Measurements from ENCODE around the gene CIB4.

The CIB4 gene

DNA sequence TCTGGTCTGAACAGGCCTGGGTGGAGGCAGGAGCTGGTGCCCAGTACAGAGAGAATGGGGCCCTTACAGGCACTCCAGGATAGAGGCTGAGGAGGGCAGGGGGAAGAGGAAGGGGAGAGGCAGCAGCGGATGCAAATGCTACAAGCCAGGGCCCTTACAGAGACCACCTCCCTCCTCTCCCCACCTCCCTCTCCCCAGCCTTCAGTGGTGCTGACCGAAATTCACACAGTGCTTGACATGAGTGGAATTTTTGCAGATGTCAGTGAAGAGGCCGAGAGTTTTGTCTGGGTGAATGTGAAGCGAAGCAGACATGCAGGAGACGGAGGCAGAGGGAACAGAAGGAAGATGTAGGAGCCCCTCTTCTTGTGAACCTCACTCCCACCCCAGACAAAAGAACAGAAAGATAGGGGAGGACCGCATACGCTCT, 31.9 kb downstream of the CIB4 start:
- no peak overlapping the region for H3K4me3 ChIP-seq (ENCODE audit: low read length)
- H3K4me2 ChIP-seq (ENCODE audit: low read length): no peak overlapping the region
- no peaks in the 10 kb centered on the region for H3K9me3 ChIP-seq (replicated peaks; ENCODE audit: low read length)
- H3K9ac ChIP-seq (ENCODE audit: low read depth, low read length): no peak overlapping the region
- peaks cover 78% of the 10 kb centered on the region for H3K27me3 ChIP-seq (ENCODE audit: control insufficient read depth, insufficient read depth, low read length)
- H3K4me1 ChIP-seq (ENCODE audit: control insufficient read depth, insufficient read depth, low read length): no peaks in the 10 kb centered on the region
- H3K36me3 ChIP-seq (ENCODE audit: insufficient read depth, low read length): no peaks in the 10 kb centered on the region

DNA sequence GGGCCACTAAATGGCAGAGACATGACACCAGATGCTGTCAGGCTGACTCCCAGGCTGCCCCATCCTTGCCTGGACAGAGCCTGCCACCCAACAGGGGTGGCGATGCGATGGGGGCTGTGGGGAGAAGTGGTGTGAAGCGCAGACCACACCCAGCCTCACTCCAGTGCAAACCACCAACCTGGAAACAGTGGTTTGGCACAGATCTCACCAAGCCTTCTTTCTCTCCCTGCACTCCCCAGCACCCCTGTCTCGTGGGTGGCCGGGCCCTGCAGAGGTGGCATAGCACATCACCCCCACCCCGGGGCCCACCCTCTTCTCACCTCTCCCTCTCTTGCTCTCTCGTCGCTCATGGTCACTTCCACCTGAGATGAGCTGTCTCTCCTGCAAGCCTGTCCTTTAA, 32.6 kb downstream of the CIB4 start:
- H3K27me3 ChIP-seq (ENCODE audit: control insufficient read depth, insufficient read depth, low read length): peaks cover 73% of the 10 kb centered on the region
- H3K4me1 ChIP-seq (ENCODE audit: control insufficient read depth, insufficient read depth, low read length): no peaks in the 10 kb centered on the region
- no peaks in the 10 kb centered on the region for H3K9me3 ChIP-seq (replicated peaks; ENCODE audit: low read length)
- no peak overlapping the region for H3K4me2 ChIP-seq (ENCODE audit: low read length)
- no peaks in the 10 kb centered on the region for H3K36me3 ChIP-seq (ENCODE audit: insufficient read depth, low read length)
- no peak overlapping the region for H3K4me3 ChIP-seq (ENCODE audit: low read length)
- no peak overlapping the region for H3K9ac ChIP-seq (ENCODE audit: low read depth, low read length)

DNA sequence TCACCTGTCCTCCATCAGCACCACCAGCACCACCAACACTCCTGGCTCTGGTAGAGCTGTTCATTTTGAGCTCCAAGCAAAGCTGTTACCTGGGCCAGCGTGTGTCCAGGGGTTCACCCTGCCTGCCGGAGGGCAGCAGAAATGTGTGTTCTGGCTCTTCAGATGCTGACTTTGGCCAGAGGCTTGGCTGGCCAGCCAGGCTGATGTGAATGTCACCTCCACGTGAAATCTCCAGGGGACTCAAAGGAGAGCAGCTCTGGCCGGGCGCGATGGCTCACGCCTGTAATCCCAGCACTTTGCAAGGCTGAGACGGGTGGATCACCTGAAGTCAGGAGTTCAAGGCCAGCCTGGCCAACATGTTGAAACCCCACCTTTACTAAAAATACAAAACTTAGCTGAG, 33.5 kb downstream of the CIB4 start:
- no peaks in the 10 kb centered on the region for H3K4me1 ChIP-seq (ENCODE audit: control insufficient read depth, insufficient read depth, low read length)
- H3K27me3 ChIP-seq (ENCODE audit: control insufficient read depth, insufficient read depth, low read length): peaks cover 66% of the 10 kb centered on the region
- no peak overlapping the region for H3K4me2 ChIP-seq (ENCODE audit: low read length)
- no peaks in the 10 kb centered on the region for H3K36me3 ChIP-seq (ENCODE audit: insufficient read depth, low read length)
- H3K4me3 ChIP-seq (ENCODE audit: low read length): no peak overlapping the region
- no peaks in the 10 kb centered on the region for H3K9me3 ChIP-seq (replicated peaks; ENCODE audit: low read length)
- no peak overlapping the region for H3K9ac ChIP-seq (ENCODE audit: low read depth, low read length)

DNA sequence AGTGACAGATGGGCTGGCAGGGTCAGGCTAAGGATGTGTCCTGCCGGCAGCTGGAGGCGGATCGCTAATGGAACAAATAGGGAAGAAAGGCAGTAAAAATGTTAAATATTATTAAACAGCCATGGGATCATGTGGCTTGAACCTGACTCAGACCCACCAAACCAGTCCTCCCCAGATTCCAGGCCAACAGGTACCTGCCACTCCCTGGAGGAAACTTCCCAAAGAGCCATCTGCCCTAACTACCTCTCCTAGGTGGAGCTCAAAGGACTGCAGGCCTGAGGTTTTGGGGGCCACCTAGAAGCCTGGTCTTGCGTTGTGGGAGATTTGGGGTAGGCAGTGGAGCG, 34.3 kb downstream of the CIB4 start:
- H3K9ac ChIP-seq (ENCODE audit: low read depth, low read length): no peak overlapping the region
- no peaks in the 10 kb centered on the region for H3K9me3 ChIP-seq (replicated peaks; ENCODE audit: low read length)
- peaks cover 66% of the 10 kb centered on the region for H3K27me3 ChIP-seq (ENCODE audit: control insufficient read depth, insufficient read depth, low read length)
- H3K36me3 ChIP-seq (ENCODE audit: insufficient read depth, low read length): no peaks in the 10 kb centered on the region
- H3K4me2 ChIP-seq (ENCODE audit: low read length): no peak overlapping the region
- H3K4me3 ChIP-seq (ENCODE audit: low read length): no peak overlapping the region
- H3K4me1 ChIP-seq (ENCODE audit: control insufficient read depth, insufficient read depth, low read length): no peaks in the 10 kb centered on the region

DNA sequence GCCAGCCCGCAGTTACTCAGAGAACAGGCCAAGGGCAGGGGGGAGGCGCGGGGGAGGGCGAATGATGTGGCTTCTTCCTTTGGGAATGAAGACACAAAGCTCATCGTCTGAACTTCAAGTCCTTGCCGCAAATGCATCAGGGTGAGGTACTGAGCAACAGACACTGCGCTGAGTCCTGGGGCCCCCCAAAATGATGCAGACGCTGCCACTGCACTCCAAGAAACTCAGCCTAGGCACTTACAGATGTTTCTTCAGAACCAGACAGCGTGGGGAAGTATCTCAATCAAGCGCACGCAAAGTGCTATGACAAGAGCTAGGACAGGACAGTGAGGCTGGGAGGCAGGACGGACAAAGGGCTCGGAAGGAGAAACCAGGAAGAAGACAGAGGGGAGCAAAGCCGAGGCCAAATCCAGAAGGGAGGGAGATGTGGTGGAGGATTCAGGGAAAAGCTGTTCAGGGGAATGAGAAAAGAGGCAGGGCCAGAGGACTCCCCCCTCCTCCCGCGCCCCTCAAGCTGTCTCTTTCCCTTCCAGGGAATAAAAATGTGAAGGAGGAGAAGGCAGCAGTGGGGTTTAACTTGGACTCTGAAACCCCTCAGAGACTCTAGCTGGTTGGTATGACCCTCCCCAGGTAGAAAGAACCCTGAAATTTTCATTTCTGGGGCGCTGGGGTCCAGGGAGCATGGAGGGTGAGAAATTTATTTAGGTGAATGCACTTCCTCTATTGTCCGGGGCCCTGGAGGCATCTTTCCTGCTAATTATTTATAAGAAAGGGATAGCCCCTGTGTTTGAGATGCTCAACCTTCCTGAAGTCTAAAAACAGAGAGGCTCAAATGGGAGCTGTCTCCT, 34.9 kb downstream of the CIB4 start:
- Histone ChIP-seq H3K4me3 (ENCODE audit: low read length) (no peak overlapping the region), H3K27me3 (ENCODE audit: control insufficient read depth, insufficient read depth, low read length) (peaks cover 66% of the 10 kb centered on the region), H3K4me1 (ENCODE audit: control insufficient read depth, insufficient read depth, low read length) (no peaks in the 10 kb centered on the region)

DNA sequence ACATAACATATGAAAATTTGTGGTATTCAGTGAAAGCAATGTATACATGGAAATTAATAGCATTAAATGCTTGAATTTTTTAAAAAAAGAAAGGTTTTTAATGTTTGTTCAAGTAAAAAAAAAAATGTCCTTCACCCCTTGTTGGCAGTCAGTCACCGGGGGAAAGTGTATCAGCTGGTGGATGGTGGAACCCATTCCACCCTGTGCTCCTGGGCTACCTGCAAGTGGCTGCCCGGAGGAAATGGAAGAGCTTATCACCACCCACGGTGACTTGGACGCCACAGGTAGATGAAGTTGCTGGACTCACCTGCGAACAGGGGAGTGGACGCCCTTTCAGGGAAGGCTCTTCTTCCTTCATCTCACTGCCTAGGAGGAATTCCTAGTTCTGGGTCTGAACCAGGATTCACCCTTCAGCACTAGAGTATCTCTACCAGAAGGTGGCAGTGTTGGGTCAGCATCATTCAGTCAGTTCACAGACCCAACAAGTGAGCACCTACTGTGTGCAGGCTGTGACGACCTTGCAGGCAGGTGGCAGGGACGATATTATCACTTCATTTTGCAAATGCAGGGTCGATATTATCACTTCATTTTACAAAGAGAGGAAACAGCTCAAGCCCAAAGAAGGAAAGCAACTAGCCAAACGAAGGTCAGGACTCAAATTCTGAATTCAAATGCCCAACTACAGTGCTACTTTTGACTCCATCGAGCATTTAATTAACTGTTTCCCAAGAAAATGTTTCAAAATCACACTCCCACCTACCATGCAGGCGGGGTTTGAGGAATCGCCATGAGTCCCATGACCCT, 35.8 kb downstream of the CIB4 start:
- Histone ChIP-seq H3K9ac (ENCODE audit: low read depth, low read length) (no peak overlapping the region), H3K36me3 (ENCODE audit: insufficient read depth, low read length) (no peaks in the 10 kb centered on the region), H3K9me3 (replicated peaks; ENCODE audit: low read length) (no peaks in the 10 kb centered on the region), H3K4me2 (ENCODE audit: low read length) (no peak overlapping the region), H3K4me3 (ENCODE audit: low read length) (no peak overlapping the region), H3K4me1 (ENCODE audit: control insufficient read depth, insufficient read depth, low read length) (no peaks in the 10 kb centered on the region), H3K27me3 (ENCODE audit: control insufficient read depth, insufficient read depth, low read length) (peaks cover 58% of the 10 kb centered on the region)

More for the DNA sequence above, 34.9 kb downstream of the CIB4 start:
- H3K36me3 ChIP-seq (ENCODE audit: insufficient read depth, low read length): no peaks in the 10 kb centered on the region
- H3K9me3 ChIP-seq (replicated peaks; ENCODE audit: low read length): no peaks in the 10 kb centered on the region
- no peak overlapping the region for H3K4me2 ChIP-seq (ENCODE audit: low read length)
- H3K9ac ChIP-seq (ENCODE audit: low read depth, low read length): no peak overlapping the region

DNA sequence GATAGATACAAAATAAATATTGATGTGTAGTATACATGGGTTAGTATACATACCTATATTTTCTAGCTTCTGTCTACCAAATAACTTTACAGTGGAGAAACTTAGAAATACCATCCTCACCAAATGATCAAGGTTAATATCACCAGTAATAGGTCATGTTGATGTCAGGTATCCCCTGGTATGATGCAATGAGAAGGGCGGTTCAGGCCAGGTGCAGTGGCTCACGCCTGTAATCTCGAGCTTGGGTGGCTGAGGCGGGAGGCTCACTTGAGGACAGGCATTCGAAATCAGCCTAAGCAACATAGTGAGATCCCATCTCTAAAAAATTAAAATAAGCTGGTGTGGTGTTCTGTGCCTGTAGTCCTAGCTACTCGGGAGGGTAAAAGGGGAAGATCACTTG, 38.6 kb downstream of the CIB4 start:
- no peaks in the 10 kb centered on the region for H3K4me1 ChIP-seq (ENCODE audit: control insufficient read depth, insufficient read depth, low read length)
- H3K4me3 ChIP-seq (ENCODE audit: low read length): no peak overlapping the region
- no peaks in the 10 kb centered on the region for H3K36me3 ChIP-seq (ENCODE audit: insufficient read depth, low read length)
- H3K9ac ChIP-seq (ENCODE audit: low read depth, low read length): no peak overlapping the region
- peaks cover 51% of the 10 kb centered on the region for H3K27me3 ChIP-seq (ENCODE audit: control insufficient read depth, insufficient read depth, low read length)
- H3K9me3 ChIP-seq (replicated peaks; ENCODE audit: low read length): no peaks in the 10 kb centered on the region
- H3K4me2 ChIP-seq (ENCODE audit: low read length): no peak overlapping the region

DNA sequence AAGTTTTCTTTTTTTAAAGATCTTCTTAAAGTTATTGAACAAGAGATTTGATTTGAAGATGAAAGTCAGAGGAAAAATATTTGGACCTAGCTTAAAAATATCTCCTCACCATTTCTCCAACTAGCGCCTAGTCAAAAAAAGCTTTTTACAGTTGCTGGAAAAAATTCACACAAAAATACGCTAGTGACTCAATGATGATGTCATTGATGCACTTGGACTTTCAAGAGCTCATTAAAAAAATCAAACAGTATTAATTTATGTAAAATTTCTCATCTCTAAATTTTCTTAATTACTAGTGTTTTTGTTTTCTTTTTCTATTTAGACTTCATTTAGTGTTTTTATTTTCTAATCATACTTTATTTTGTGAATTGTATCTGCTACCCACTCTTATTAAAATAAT, 41.8 kb downstream of the CIB4 start:
- no peaks in the 10 kb centered on the region for H3K4me1 ChIP-seq (ENCODE audit: control insufficient read depth, insufficient read depth, low read length)
- H3K9ac ChIP-seq (ENCODE audit: low read depth, low read length): no peak overlapping the region
- no peak overlapping the region for H3K4me3 ChIP-seq (ENCODE audit: low read length)
- H3K36me3 ChIP-seq (ENCODE audit: insufficient read depth, low read length): no peaks in the 10 kb centered on the region
- H3K4me2 ChIP-seq (ENCODE audit: low read length): no peak overlapping the region
- H3K9me3 ChIP-seq (replicated peaks; ENCODE audit: low read length): no peaks in the 10 kb centered on the region
- H3K27me3 ChIP-seq (ENCODE audit: control insufficient read depth, insufficient read depth, low read length): peaks cover 46% of the 10 kb centered on the region

DNA sequence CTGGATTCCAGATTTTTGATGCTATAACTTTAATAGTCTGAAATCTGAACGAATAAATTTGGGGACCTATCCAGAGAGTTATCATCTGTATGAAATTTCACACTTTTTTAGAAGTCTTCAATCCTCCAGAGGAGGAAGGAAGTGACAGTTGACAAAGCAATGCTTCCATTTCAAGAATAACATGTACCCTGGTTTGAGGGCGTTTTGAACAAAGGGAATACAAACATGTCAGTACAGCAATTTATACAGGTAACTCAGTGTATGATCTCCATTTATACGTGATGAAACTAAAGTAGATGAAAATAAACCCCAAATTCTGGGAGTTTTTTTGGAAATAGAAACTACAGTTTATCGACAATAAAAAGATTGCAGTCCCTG, 42.2 kb downstream of the CIB4 start:
- Histone ChIP-seq H3K4me2 (ENCODE audit: low read length) (no peak overlapping the region), H3K9me3 (replicated peaks; ENCODE audit: low read length) (no peaks in the 10 kb centered on the region), H3K4me1 (ENCODE audit: control insufficient read depth, insufficient read depth, low read length) (no peaks in the 10 kb centered on the region), H3K36me3 (ENCODE audit: insufficient read depth, low read length) (no peaks in the 10 kb centered on the region), H3K9ac (ENCODE audit: low read depth, low read length) (no peak overlapping the region), H3K27me3 (ENCODE audit: control insufficient read depth, insufficient read depth, low read length) (peaks cover 50% of the 10 kb centered on the region), H3K4me3 (ENCODE audit: low read length) (no peak overlapping the region)

DNA sequence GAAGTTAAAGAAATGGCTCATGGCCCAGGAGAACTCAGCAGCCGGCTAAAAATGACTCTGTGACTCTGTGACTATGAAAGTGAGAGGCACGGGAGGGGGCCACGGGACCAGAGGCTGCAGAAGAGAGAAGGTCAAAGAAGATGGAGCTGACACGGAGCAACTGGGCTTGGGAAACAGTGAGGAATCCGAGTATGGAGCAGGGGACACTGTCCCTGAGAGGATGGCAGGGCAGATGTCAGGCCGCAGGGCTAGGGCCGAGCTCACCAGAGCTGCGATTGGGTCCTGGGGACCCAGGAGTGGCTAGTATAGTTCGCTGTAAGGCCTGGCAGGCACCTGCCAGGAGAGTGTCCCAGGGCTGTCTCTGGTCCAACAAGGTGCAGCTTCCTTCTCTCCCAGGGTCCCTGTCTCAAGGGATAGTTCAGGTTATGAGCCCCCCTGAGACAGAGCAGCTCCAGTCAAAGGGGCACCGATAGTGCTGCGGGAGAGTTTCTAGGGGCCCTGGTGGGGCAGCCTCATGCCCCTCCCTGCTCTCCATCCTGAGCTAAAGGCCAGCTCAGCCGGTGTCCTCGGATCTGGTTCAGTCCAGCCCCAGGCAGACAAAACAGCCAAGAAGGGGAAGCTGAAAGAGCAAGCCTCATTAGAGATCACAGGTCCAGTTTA, 42.7 kb downstream of the CIB4 start:
- Histone ChIP-seq H3K27me3 (ENCODE audit: control insufficient read depth, insufficient read depth, low read length) (peaks cover 55% of the 10 kb centered on the region), H3K4me1 (ENCODE audit: control insufficient read depth, insufficient read depth, low read length) (no peaks in the 10 kb centered on the region), H3K9me3 (replicated peaks; ENCODE audit: low read length) (no peaks in the 10 kb centered on the region), H3K4me3 (ENCODE audit: low read length) (no peak overlapping the region), H3K4me2 (ENCODE audit: low read length) (no peak overlapping the region), H3K36me3 (ENCODE audit: insufficient read depth, low read length) (no peaks in the 10 kb centered on the region), H3K9ac (ENCODE audit: low read depth, low read length) (no peak overlapping the region)

DNA sequence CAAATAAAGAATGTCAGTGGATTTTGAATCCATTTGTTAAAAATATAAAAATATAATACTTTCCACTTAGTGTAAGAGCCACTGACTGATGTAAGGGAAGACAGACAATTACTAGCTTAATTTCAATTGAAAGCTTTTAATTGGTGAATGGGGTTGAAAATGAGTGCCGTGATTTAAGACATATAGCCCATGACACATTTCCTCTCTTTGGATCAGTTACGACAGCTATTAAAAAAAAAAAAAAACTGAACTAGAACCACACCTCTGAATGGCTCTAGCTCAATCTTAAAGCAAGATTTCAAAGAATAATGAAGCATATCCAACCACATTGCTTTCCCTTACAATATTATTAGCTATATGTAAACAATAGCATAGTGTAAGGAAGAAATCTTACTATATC, 44.0 kb downstream of the CIB4 start:
- H3K4me3 ChIP-seq (ENCODE audit: low read length): no peak overlapping the region
- H3K4me2 ChIP-seq (ENCODE audit: low read length): no peak overlapping the region
- no peak overlapping the region for H3K9ac ChIP-seq (ENCODE audit: low read depth, low read length)
- H3K36me3 ChIP-seq (ENCODE audit: insufficient read depth, low read length): no peaks in the 10 kb centered on the region
- no peaks in the 10 kb centered on the region for H3K9me3 ChIP-seq (replicated peaks; ENCODE audit: low read length)
- no peaks in the 10 kb centered on the region for H3K4me1 ChIP-seq (ENCODE audit: control insufficient read depth, insufficient read depth, low read length)
- H3K27me3 ChIP-seq (ENCODE audit: control insufficient read depth, insufficient read depth, low read length): peaks cover 59% of the 10 kb centered on the region

Measured in skeletal muscle satellite cell (primary cell).